BE2C (cell line): ENCODE data around the gene FIGNL2.
"Not testable (repeated sequence)": the region's sequence is repeated elsewhere in the genome, so short reads cannot be mapped to it uniquely, and the experiment has no call there.

Source experiments
- DNase-seq: peaks from one replicate; pipeline ENCODE4 v3.0.0-alpha.2; 2020
- H3K27me3 ChIP-seq: fragments of 250-450 bp; sonication (Bioruptor Pico); 2 replicates; pipeline ENCODE4 v1.5.1; 2020; ENCODE audit warnings: mild to moderate bottlenecking
- H3K36me3 ChIP-seq: fragments of 250-450 bp; sonication (Bioruptor Pico); 2 replicates; pipeline ENCODE4 v1.5.1; 2020; ENCODE audit warnings: mild to moderate bottlenecking
- H3K4me1 ChIP-seq: fragments of 250-450 bp; sonication (Bioruptor Pico); 2 replicates; pipeline ENCODE4 v1.5.1; 2020
- H3K4me3 ChIP-seq: 2 replicates; pipeline ENCODE4 v1.5.1; 2011; ENCODE audit warnings: low read depth, low read length
- H3K9me3 ChIP-seq: fragments of 250-450 bp; sonication (Bioruptor Pico); 2 replicates; pipeline ENCODE4 v1.5.1; 2020
- CTCF ChIP-seq: IDR thresholded peaks from 2 replicates; pipeline ENCODE4 v1.5.1; 2012; ENCODE audit warnings: mild to moderate bottlenecking, low read depth, low read length

The FIGNL2 gene

GRCh38 chr12:51887476-51888315, 39.2 kb upstream of the FIGNL2 start, which contains the start of gene ANKRD33:
Gene ANKRD33 (plus strand): TSS chr12:51888103. CDS start chr12:51888187, 84 bp downstream.
- Histone ChIP-seq H3K4me1 (0 out of 2 replicates have a peak, but pooled peaks cover 3% of the 10 kb centered on the region), H3K9me3 (no peaks in the 10 kb centered on the region), H3K4me3 (no peak within 1 kb of the TSS), H3K36me3 (no peaks in the 10 kb centered on the region), H3K27me3 (no peaks in the 10 kb centered on the region)
- no peak for DNase-seq
- TF ChIP-seq CTCF, result no peak

DNA sequence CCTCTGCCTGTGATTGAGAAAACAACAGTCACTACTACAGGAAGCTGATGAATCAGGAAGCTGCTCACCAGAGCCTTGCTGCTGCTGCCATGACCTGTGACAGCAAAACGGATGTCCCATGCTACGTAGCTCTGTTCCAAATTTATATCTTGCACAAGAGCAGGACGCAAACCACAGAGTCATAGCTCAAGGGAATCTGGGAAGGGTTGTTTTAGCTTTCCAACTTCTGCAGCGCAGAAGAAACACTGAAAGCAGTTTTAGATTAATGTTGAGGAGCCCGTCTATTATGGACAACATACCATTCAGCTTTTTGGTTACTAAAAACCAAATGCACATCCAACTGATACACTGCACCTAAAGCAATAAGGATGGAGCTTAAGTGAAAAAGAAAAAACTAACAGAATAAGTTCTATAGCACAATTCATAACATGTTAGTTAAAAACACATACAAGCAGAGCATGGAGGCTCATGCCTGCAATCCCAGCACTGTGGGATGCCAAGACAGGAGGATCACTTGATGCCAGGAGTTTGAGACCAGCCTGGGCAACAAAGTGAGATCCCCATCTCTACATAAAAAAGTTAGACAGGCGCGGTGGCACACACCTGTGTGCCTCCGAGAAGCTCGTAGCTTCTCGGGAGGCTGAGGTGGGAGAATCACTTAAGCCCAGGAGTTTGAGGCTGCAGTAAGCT, 37.6 kb upstream of the FIGNL2 start:
- Histone ChIP-seq H3K36me3 (no peaks in the 10 kb centered on the region), H3K9me3 (no peaks in the 10 kb centered on the region; the same call in 1 of the 2 replicates), H3K4me1 (0 out of 2 replicates have a peak, but pooled peaks cover 3% of the 10 kb centered on the region), H3K27me3 (no peaks in the 10 kb centered on the region), H3K4me3 (no peak overlapping the region)
- DNase-seq, result no peak
- no peak for TF ChIP-seq CTCF

DNA sequence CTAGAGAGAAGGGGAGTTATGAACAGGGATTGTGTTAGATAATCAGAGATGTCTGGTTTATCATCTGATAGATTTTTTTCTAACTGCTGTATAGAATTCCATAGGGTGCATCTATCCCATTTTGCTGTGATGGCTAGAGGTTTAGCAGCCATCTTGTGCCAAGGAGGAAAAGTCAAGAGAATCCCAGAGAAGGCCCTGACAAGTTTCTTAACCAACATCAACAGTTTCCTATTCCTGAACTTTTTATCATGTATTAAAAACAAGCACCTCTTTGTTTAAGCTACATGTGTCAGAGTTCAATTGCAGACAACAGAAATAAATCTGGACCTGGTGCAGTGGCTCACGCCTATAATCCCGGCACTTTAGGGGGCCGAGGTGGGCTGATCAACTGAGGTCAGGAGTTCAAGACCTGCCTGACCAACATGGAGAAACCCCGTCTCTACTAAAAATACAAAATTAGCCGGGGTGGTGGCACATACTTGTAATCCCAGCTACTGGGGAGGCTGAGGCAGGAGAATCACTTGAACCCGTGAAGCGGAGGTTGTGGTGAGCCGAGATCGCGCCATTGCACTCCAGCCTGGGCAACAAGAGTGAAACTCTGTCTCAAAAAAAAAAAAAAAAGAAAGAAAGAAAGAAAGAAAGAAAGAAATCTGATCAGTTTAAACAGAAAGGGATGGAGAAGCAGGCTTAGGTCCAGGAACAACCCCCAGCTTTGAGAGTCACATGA, 36.9 kb upstream of the FIGNL2 start:
- not testable (repeated sequence) for H3K36me3 ChIP-seq, H3K4me3 ChIP-seq, DNase-seq, H3K27me3 ChIP-seq, H3K4me1 ChIP-seq, H3K9me3 ChIP-seq

- Histone ChIP-seq H3K4me1 (0 out of 2 replicates have a peak, but pooled peaks cover 3% of the 10 kb centered on the region), H3K36me3 (no peaks in the 10 kb centered on the region), H3K27me3 (no peaks in the 10 kb centered on the region), H3K4me3 (no peak overlapping the region), H3K9me3 (no peaks in the 10 kb centered on the region; the same call in 1 of the 2 replicates)
- no peak for TF ChIP-seq CTCF
- no peak for DNase-seq
Observed at GRCh38 chr12:51884676-51885229, 36.2 kb upstream of the FIGNL2 start.

GRCh38 chr12:51883998-51884675, 35.6 kb upstream of the FIGNL2 start:
- no peak for TF ChIP-seq CTCF
- Histone ChIP-seq H3K27me3 (no peaks in the 10 kb centered on the region), H3K9me3 (no peaks in the 10 kb centered on the region; the same call in 1 of the 2 replicates), H3K4me3 (no peak overlapping the region), H3K36me3 (no peaks in the 10 kb centered on the region), H3K4me1 (no peaks in the 10 kb centered on the region)
- no peak for DNase-seq

DNA sequence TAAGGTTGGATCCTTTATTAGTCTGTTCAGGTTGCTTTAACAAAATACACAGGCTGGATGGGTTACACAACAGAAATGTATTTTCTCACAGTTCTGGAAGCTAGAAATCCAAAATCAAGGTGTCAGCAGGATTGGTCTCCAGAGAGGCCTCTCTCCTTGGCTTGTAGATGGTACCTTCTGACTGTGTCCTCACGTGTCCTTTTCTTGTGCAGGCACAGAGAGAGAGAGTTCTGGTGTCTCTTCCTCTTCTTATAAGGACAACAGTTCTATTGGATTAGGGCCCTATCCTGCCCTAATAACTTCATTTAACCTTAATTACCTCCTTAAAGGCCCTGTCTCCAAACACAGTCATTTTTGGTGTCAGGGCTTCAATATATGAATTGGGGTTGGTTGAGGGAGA, 34.8 kb upstream of the FIGNL2 start:
- DNase-seq, result no peak
- no peaks in the 10 kb centered on the region for H3K4me1 ChIP-seq
- H3K36me3 ChIP-seq, result no peaks in the 10 kb centered on the region
- no peak for TF ChIP-seq CTCF
- H3K9me3 ChIP-seq, result no peaks in the 10 kb centered on the region; the same call in 1 of the 2 replicates
- no peak overlapping the region for H3K4me3 ChIP-seq
- H3K27me3 ChIP-seq, result no peaks in the 10 kb centered on the region
